OCI-LY1 (cell line): ENCODE measurements around the gene NPIPB5.
"Not testable (repeated sequence)": the region's sequence is repeated elsewhere in the genome, so short reads cannot be mapped to it uniquely, and the experiment has no call there.

Source experiments
- EZH2 ChIP-seq: fragments of 200-600 bp; sonication (generic), shearing (Covaris generic); IDR thresholded peaks from 2 replicates; pipeline ENCODE4 v1.8.0; 2017; ENCODE audit warnings: borderline replicate concordance, mixed run types, mild to moderate bottlenecking, antibody characterized with exemption, low read length, moderate library complexity, mixed read lengths
- TF ChIP-seq, protein P1 (sequence below): fragments of 200-600 bp; sonication (generic), shearing (Covaris generic); IDR thresholded peaks from 2 replicates; pipeline ENCODE4 v1.5.1; 2017; ENCODE audit warnings: mild to moderate bottlenecking, antibody characterized with exemption, low read length, moderate library complexity, mixed read lengths

DNA sequence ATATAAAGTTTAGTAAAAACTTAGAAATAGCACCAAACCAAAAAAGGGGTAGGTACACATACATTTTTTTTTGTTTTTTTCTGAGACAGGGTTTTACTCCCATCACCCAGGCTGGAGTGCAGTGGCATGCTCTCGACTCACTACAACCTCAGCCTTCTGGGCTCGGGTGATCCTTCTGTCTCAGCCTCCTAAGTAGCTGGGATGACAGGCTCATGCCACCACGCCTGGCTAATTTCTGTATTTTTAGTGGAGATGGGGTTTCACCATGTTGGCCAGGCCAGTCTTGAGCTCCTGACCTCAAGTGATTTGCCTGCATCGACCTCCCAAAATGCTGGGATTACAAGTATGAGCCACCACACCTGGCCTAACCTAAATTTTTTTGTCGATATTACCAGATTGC, 41.0 kb downstream of the NPIPB5 start:
- TF ChIP-seq, protein P1, sequence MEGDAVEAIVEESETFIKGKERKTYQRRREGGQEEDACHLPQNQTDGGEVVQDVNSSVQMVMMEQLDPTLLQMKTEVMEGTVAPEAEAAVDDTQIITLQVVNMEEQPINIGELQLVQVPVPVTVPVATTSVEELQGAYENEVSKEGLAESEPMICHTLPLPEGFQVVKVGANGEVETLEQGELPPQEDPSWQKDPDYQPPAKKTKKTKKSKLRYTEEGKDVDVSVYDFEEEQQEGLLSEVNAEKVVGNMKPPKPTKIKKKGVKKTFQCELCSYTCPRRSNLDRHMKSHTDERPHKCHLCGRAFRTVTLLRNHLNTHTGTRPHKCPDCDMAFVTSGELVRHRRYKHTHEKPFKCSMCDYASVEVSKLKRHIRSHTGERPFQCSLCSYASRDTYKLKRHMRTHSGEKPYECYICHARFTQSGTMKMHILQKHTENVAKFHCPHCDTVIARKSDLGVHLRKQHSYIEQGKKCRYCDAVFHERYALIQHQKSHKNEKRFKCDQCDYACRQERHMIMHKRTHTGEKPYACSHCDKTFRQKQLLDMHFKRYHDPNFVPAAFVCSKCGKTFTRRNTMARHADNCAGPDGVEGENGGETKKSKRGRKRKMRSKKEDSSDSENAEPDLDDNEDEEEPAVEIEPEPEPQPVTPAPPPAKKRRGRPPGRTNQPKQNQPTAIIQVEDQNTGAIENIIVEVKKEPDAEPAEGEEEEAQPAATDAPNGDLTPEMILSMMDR: not testable (repeated sequence)
- not testable (repeated sequence) for TF ChIP-seq EZH2
